HG03565 (cell line): ENCODE results near the gene POLR3B.

Experiments used
- ATAC-seq: cut with Tn5 transposase; IDR thresholded peaks from one replicate; pipeline ENCODE4 v1.9.1; 2021; ENCODE audit warnings: mild to moderate bottlenecking, moderate library complexity; ENCODE audit not compliant: unreplicated experiment

The POLR3B gene

GRCh38 chr12:106412563-106412962 is 55.0 kb downstream of the POLR3B start:
- ATAC-seq: no peak

GRCh38 chr12:106415134-106415533 is 57.6 kb downstream of the POLR3B start:
- no peak for ATAC-seq

GRCh38 chr12:106416273-106416672 is 58.7 kb downstream of the POLR3B start:
- ATAC-seq: no peak

DNA sequence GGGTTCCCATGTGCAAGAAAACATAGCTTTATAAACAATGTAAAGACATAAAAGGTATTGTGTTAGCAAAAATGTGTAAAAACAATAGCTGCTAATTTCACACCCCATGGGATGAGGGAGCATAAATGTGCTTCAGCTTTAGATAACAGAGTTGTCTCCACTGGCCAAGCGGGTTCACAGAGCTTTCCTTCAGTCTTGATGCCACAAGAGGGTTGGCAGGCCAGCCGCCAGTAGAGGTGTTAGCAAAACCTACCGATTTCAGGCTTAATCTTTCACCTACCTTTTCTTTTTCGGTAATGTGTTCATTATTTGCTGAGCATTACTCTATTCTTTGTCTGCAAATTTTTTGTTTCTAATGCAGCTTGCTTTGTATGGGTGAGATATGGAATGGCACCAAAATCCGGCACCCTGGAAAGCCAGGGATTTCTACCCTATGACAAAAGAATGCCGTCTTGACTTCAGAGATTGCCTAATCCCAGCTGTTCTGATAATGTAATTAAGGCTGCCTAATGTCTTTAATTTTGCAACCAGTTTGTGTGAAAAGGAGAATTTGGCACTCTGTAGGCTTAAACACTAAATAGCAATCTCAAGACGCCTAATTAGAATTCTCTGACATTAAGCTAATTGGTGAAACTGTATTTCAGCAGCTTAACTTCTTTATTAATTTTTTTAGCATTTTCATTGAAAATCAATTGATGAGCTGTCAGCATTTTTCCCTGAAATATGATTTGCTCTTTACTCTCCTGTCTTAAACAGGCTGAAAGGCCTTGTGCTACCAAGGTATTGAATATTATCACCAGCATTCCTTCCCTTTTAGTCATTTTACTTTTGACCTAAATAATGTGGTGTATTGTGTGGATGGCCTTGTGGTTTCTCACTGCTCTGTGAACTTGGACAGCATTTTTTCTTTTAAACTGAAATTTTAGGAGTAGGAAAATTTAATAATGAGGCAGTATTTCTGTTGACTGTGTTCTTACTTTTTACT is 60.7 kb downstream of the POLR3B start:
- ATAC-seq: no peak

GRCh38 chr12:106418970-106419369 is 61.4 kb downstream of the POLR3B start:
- ATAC-seq: no peak

GRCh38 chr12:106423291-106423690 is 65.7 kb downstream of the POLR3B start:
- no peak for ATAC-seq

DNA sequence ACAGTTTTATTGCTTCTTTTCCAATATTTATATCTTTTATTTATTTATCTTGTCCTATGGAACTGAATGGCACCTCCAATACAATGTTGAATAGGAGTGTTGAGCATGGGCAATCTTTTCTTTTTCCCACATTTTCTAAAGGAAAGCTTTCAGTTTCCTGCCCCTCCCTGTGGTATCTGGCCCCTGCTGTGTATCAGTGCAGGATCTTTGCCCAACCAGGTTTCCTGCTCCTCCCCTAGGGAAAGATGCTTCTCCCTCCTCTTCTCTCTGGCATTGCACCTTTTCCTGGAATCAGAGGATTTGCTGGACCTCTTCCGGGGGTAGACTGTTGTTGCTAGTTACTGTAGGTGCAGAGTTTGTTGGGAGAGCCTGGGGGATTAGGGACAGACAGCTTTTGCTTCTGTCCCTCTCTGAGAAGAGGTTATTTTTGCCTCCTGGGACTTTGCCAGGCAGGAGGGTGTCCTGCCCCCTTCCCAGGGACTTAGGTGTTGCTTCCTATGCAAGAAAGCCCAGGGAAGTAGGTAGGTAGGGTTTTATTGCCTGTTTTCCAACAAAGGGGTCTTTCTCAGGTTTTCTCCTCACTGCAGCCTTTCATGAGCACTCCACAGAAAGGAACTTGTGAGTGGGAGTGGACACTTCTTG is 67.6 kb downstream of the POLR3B start:
- ATAC-seq: no peak

GRCh38 chr12:106427917-106428316 is 70.4 kb downstream of the POLR3B start:
- ATAC-seq: no peak

DNA sequence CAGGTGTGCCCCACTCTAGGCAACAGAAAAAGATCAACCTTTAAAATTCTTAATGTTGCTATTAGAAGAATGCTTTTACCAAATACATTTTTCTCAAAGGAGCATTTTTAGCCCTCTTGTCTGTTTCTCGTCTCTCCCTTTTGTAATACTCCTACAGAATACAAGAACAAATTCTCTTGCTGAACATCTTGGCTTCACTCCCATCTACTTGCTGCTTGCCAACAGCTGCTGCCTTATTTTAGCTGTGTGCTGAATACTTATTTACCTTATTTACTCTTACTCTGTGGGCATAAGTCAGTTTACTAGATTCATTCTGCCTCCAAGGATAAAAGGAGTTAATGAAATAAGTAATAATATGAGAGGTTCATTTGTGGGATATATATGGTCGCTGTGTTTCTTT is 70.8 kb downstream of the POLR3B start:
- ATAC-seq: no peak

- no peak for ATAC-seq
Measured at GRCh38 chr12:106429043-106429552, 71.5 kb downstream of the POLR3B start.

DNA sequence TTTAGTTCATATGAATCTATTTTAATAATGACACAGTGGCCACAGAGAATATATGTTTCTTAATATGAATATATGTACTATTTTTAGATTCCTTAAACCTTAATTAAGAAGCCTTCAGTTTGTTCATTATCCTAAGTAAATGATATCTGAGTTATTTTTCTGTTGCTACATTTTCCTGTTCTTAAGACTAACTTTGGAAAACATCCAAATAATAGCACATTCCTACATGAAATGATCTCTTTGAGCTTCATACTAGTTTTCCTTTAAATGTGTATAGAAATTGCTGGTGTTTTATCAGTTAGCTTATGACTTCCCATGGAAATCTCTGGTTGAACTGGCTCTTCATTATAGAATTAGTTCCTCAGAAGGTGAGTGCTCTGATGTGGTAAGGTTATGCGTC is 72.1 kb downstream of the POLR3B start:
- no peak for ATAC-seq

- no peak for ATAC-seq
Measured at GRCh38 chr12:106431839-106432411, 74.4 kb downstream of the POLR3B start.

DNA sequence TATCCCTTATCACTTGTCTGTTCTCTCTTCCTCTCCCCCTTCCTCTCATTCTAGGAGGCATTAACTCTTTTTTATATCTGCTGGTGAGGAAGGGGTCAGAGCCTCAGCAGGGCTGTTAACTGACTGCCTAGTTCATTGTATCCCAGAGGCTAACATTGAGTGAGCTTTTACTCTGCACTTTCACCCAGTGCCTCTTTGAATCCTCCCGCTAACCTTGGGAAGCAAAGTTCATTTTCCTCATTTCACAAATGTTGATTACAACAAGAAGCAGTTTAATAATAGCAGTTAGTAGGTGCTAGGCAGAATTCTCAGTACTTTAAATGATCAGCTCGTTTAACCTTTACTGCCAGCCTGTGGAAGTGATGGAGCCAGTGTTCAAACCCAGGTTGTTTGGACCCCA is 75.5 kb downstream of the POLR3B start:
- no peak for ATAC-seq

GRCh38 chr12:106434526-106434925 is 77.0 kb downstream of the POLR3B start:
- ATAC-seq: no peak

DNA sequence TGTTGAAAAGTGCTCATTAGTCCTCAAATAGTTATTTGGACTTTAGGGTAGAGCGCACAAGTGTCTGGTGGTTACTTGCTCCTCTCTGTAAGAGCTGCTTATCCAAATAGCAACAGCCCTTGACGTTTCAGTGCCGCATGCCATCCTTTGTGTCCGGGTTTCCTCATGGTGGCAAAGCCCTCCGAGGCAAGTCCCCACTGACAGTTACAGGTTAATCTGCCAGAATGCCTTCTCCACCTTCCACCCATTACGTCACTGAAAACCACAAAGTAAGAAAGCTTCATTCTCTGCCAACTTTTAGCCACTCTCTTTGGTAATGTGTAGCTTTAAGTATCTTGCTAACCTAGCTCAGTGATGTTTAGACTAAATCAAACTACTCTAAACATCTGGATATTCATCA is 78.6 kb downstream of the POLR3B start:
- no peak for ATAC-seq

- ATAC-seq: no peak
Measured at GRCh38 chr12:106442575-106442974, 85.0 kb downstream of the POLR3B start.

GRCh38 chr12:106445053-106445452 is 87.5 kb downstream of the POLR3B start:
- ATAC-seq: no peak

GRCh38 chr12:106445959-106446358 is 88.4 kb downstream of the POLR3B start:
- no peak for ATAC-seq

GRCh38 chr12:106446419-106447092 is 89.0 kb downstream of the POLR3B start:
- no peak for ATAC-seq

DNA sequence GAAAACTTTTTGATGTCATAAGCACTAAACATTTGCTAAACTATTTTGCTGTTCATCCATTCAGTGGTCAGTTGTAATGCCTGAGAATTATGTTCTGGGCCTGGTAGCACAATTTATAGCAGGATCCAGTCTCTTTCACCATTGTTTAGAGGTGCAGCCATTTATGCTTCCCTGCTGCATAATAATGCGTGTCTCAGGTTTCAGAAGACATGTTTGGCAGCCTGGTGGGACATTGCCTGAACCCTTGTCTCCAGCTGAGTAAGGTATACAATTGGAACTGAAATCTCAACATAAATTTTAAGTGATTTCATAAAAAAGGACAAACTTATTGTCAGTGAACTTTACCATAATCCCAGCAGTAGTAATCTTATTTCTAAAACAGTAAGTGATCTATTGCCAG is 94.8 kb downstream of the POLR3B start:
- ATAC-seq: no peak

DNA sequence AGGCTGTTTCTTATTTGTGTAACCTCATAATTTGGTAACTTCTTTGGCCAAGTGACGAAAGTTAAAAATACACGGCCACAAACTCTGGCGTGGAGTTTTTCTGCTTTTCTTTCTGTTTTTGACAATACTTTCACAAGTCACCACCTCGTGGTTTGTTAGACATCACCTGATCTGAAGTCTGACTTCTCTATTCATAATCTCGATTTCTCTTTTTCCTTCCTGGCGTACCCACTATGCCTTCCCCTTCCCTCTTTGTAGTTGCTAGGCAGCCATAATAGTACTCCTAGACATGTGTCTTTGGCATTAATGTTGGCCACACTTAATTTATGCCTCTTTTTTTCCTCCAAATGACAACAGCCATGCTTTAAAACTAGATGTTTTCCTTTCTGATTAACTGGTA is 97.6 kb downstream of the POLR3B start:
- no peak for ATAC-seq
